ENCODE results near the gene MAD2L1BP. TPM values are rescaled to one million over a fixed set of nuclear protein-coding genes. Genes with fewer than 3 reads are reported as not detected.

The MAD2L1BP gene
- total and polyA plus RNA-seq, 2 of the 13 experiments (the other 11 are each of a cell fraction or from before 2014, with no cell fraction given), result 54.2 to 55.5 TPM

GRCh38 chr6:43635387-43636307 is at the start of gene MAD2L1BP (continued):
- TF ChIP-seq SOX13 (IDR thresholded peaks at IDR 0.05) (no peak), SOX13 (CRISPR knock-in tag; conservative IDR thresholded peaks at IDR 0.05 in 1 of 2, IDR thresholded peaks at IDR 0.05 in 1 of 2) (peak in 1 of 2 experiments; percentile 32; a peak in 2 of 4 replicates), MLLT10 (CRISPR knock-in tag; IDR thresholded peaks at IDR 0.05) (no peak), ZNF749 (CRISPR knock-in tag; IDR thresholded peaks at IDR 0.05; ENCODE audit: borderline replicate concordance) (peak; percentile 78; the same call in 1 of the 2 replicates), ZNF44 (CRISPR knock-in tag; IDR thresholded peaks at IDR 0.05) (peak; percentile 26; the same call in 1 of the 2 replicates), ZNF597 (CRISPR knock-in tag; IDR thresholded peaks at IDR 0.05) (no peak), POLR2AphosphoS2 (IDR thresholded peaks at IDR 0.05; ENCODE audit: low read depth, low read length) (no peak), SOX6 (IDR thresholded peaks at IDR 0.05) (no peak), SOX6 (CRISPR knock-in tag; IDR thresholded peaks at IDR 0.05) (peak; percentile 53), ZNF460 (CRISPR knock-in tag; IDR thresholded peaks at IDR 0.05; ENCODE audit: borderline replicate concordance) (no peak), NONO (IDR thresholded peaks at IDR 0.05) (no peak), NONO (CRISPR knock-in tag; conservative IDR thresholded peaks at IDR 0.05) (peak; percentile 72), ZNF451 (CRISPR knock-in tag; IDR thresholded peaks at IDR 0.05) (peak; percentile 73; the same call in 1 of the 2 replicates), XRCC5 (optimal IDR thresholded peaks at IDR 0.05; ENCODE audit: low read length) (peak; percentile 94), SOX5 (CRISPR knock-in tag; IDR thresholded peaks at IDR 0.05; ENCODE audit: borderline replicate concordance) (peak; percentile 51; the same call in 1 of the 2 replicates), FOXA1 (IDR thresholded peaks at IDR 0.05) (no peak), FOXA1 (CRISPR knock-in tag; IDR thresholded peaks at IDR 0.05) (no peak; the same call in 1 of the 2 replicates), ZHX1 (CRISPR knock-in tag; IDR thresholded peaks at IDR 0.05; ENCODE audit: low read depth) (0 out of 2 replicates have a peak, but pooled peaks have one; percentile 67)
- TF ChIP-seq, protein P1, sequence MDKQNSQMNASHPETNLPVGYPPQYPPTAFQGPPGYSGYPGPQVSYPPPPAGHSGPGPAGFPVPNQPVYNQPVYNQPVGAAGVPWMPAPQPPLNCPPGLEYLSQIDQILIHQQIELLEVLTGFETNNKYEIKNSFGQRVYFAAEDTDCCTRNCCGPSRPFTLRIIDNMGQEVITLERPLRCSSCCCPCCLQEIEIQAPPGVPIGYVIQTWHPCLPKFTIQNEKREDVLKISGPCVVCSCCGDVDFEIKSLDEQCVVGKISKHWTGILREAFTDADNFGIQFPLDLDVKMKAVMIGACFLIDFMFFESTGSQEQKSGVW (CRISPR knock-in tag; IDR thresholded peaks at IDR 0.05; ENCODE audit: borderline replicate concordance), result 0 out of 2 replicates have a peak, but pooled peaks have one; percentile 16
- TF ChIP-seq, protein P2, sequence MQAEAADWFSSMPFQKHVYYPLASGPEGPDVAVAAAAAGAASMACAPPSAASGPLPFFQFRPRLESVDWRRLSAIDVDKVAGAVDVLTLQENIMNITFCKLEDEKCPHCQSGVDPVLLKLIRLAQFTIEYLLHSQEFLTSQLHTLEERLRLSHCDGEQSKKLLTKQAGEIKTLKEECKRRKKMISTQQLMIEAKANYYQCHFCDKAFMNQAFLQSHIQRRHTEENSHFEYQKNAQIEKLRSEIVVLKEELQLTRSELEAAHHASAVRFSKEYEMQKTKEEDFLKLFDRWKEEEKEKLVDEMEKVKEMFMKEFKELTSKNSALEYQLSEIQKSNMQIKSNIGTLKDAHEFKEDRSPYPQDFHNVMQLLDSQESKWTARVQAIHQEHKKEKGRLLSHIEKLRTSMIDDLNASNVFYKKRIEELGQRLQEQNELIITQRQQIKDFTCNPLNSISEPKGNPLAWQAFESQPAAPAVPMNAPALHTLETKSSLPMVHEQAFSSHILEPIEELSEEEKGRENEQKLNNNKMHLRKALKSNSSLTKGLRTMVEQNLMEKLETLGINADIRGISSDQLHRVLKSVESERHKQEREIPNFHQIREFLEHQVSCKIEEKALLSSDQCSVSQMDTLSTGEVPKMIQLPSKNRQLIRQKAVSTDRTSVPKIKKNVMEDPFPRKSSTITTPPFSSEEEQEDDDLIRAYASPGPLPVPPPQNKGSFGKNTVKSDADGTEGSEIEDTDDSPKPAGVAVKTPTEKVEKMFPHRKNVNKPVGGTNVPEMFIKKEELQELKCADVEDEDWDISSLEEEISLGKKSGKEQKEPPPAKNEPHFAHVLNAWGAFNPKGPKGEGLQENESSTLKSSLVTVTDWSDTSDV (CRISPR knock-in tag; IDR thresholded peaks at IDR 0.05), result no peak; the same call in 1 of the 2 replicates
